Neural progenitor cell (in vitro differentiated cells): Measurements from ENCODE around the gene EXOC6B. TPM values are rescaled to one million over a fixed set of nuclear protein-coding genes. Genes with fewer than 3 reads are reported as not detected.
"Not testable (repeated sequence)": the region's sequence is repeated elsewhere in the genome, so short reads cannot be mapped to it uniquely, and the experiment has no call there.

Experiments used
- DNase-seq: peaks from one replicate; pipeline ENCODE4 v3.0.0-alpha.2; 2016; ENCODE audit warnings: low spot score
- H2AFZ ChIP-seq: fragments of 200-600 bp; sonication (generic); replicated peaks from 2 replicates; pipeline ENCODE4 v1.6.1; 2016; ENCODE audit warnings: antibody characterized with exemption
- H3F3A ChIP-seq: fragments of 200-600 bp; sonication (generic); 2 replicates; pipeline ENCODE4 v1.6.1; 2016; ENCODE audit warnings: antibody characterized with exemption, low read depth
- H3K27ac ChIP-seq: fragments of 200-600 bp; sonication (generic); 2 replicates; pipeline ENCODE4 v1.5.1; 2016; ENCODE audit warnings: mild to moderate bottlenecking
- H3K27me3 ChIP-seq: fragments of 200-600 bp; sonication (generic); 2 replicates; pipeline ENCODE4 v1.6.1; 2016; ENCODE audit warnings: mild to moderate bottlenecking, moderate library complexity
- H3K36me3 ChIP-seq: fragments of 200-600 bp; sonication (generic); 2 replicates; pipeline ENCODE4 v1.5.1; 2016
- H3K4me1 ChIP-seq: fragments of 200-600 bp; sonication (generic); 2 replicates; pipeline ENCODE4 v1.6.1; 2016; ENCODE audit warnings: mixed run types
- H3K4me2 ChIP-seq: fragments of 200-600 bp; sonication (generic); 2 replicates; pipeline ENCODE4 v1.6.1; 2016
- H3K4me3 ChIP-seq: fragments of 200-600 bp; sonication (generic); 2 replicates; pipeline ENCODE4 v1.5.1; 2016
- H3K79me2 ChIP-seq: fragments of 200-600 bp; sonication (generic); 2 replicates; pipeline ENCODE4 v1.6.1; 2016; ENCODE audit warnings: low read depth
- H3K9ac ChIP-seq: fragments of 200-600 bp; sonication (generic); 2 replicates; pipeline ENCODE4 v1.6.1; 2016
- H3K9me3 ChIP-seq: fragments of 200-600 bp; sonication (generic); 2 replicates; pipeline ENCODE4 v1.5.1; 2016; ENCODE audit warnings: low read depth
- H4K20me1 ChIP-seq: fragments of 200-600 bp; sonication (generic); 2 replicates; pipeline ENCODE4 v1.6.1; 2016; ENCODE audit warnings: low read depth
- H3K27ac Mint-ChIP-seq: 3 replicates; pipeline ENCODE4 v1.8.0; 2021; ENCODE audit warnings: mixed read lengths
- H3K27me3 Mint-ChIP-seq: 2 replicates; pipeline ENCODE4 v1.8.0; 2022; ENCODE audit warnings: low read depth, mild to moderate bottlenecking, inconsistent platforms, moderate library complexity, mixed read lengths; ENCODE audit not compliant: insufficient read depth
- H3K36me3 Mint-ChIP-seq: 3 replicates; pipeline ENCODE4 v1.8.0; 2021; ENCODE audit warnings: mixed read lengths
- H3K4me1 Mint-ChIP-seq: 3 replicates; pipeline ENCODE4 v1.8.0; 2021; ENCODE audit warnings: mixed read lengths
- H3K4me3 Mint-ChIP-seq: 3 replicates; pipeline ENCODE4 v1.8.0; 2021; ENCODE audit warnings: mild to moderate bottlenecking, moderate library complexity, mixed read lengths
- H3K9me3 Mint-ChIP-seq: 3 replicates; pipeline ENCODE4 v1.8.0; 2020; ENCODE audit warnings: mixed read lengths
- CTCF ChIP-seq: fragments of 200-600 bp; sonication (generic); IDR thresholded peaks from 2 replicates; pipeline ENCODE4 v1.5.1; 2017; ENCODE audit warnings: antibody characterized with exemption, mild to moderate bottlenecking
- EZH2 ChIP-seq: fragments of 200-600 bp; sonication (generic); IDR thresholded peaks from 2 replicates; pipeline ENCODE4 v1.6.1; 2017; ENCODE audit warnings: antibody characterized with exemption, mild to moderate bottlenecking, moderate library complexity
- EZH2phosphoT487 ChIP-seq: fragments of 200-600 bp; sonication (generic); IDR thresholded peaks from 2 replicates; pipeline ENCODE4 v1.6.1; 2017; ENCODE audit warnings: antibody characterized with exemption
- total RNA-seq: library from RNA; depleted of rRNA; stranded (reverse); fragments of >200 nt; gene quantifications from 2 replicates; pipeline ENCODE4 v1.2.3, GENCODE V29; 2015; ENCODE audit warnings: low replicate concordance

The EXOC6B gene
- total RNA-seq, 1 donor from 2014 or later = 41.2 TPM

- Mint-ChIP-seq H3K9me3 (peaks cover 24% of the 10 kb centered on the region), H3K27me3 (peaks cover 3% of the 10 kb centered on the region), H3K4me3 (no peak overlapping the region), H3K4me1 (no peaks in the 10 kb centered on the region), H3K36me3 (peaks cover 10% of the 10 kb centered on the region), H3K27ac (no peak overlapping the region)
- H3K4me2 ChIP-seq = no peak overlapping the region
- H3K4me1 ChIP-seq = no peaks in the 10 kb centered on the region
- H3K27ac ChIP-seq = no peak overlapping the region
- H3K9me3 ChIP-seq = no peaks in the 10 kb centered on the region
- H3K79me2 ChIP-seq = no peaks in the 10 kb centered on the region
- no peak overlapping the region for H3K9ac ChIP-seq
- H2AFZ ChIP-seq = no peak overlapping the region
- DNase-seq = no peak
- no peaks in the 10 kb centered on the region for H3K27me3 ChIP-seq
- TF ChIP-seq EZH2phosphoT487 (no peak), CTCF (no peak), EZH2 (no peak)
- no peaks in the 10 kb centered on the region for H4K20me1 ChIP-seq
- no peaks in the 10 kb centered on the region for H3K36me3 ChIP-seq
- no peaks in the 10 kb centered on the region for H3F3A ChIP-seq
- no peak overlapping the region for H3K4me3 ChIP-seq
Observed at GRCh38 chr2:72649810-72650209, 176.0 kb downstream of the EXOC6B start.

DNA sequence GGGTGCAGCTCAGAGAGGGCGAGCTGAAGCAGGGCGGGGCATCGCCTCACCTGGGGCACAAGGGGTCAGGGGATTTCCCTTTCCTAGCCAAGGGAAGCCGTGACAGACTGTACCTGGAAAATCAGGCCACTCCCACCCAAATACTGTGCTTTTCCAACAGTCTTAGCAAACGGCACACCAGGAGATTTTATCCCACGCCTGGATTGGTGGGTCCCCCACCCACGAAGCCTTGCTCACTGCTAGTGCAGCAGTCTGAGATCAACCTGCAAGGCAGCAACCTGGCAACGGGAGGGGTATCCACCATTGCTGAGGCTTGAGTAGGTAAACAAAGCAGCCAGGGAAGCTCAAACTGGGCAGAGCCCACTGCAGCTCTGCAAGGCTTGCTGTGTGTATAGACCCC is 184.6 kb downstream of the EXOC6B start:
- not testable (repeated sequence) for H3K9me3 ChIP-seq, H3F3A ChIP-seq, H3K36me3 Mint-ChIP-seq, H3K79me2 ChIP-seq, H3K27me3 Mint-ChIP-seq, H3K4me3 ChIP-seq, H3K4me3 Mint-ChIP-seq, H3K27me3 ChIP-seq, DNase-seq, H3K4me1 Mint-ChIP-seq, H3K27ac ChIP-seq, H4K20me1 ChIP-seq, H2AFZ ChIP-seq, H3K4me2 ChIP-seq, H3K9ac ChIP-seq, H3K36me3 ChIP-seq, H3K27ac Mint-ChIP-seq
- peaks cover 13% of the 10 kb centered on the region for H3K4me1 ChIP-seq
- peaks cover 27% of the 10 kb centered on the region for H3K9me3 Mint-ChIP-seq

DNA sequence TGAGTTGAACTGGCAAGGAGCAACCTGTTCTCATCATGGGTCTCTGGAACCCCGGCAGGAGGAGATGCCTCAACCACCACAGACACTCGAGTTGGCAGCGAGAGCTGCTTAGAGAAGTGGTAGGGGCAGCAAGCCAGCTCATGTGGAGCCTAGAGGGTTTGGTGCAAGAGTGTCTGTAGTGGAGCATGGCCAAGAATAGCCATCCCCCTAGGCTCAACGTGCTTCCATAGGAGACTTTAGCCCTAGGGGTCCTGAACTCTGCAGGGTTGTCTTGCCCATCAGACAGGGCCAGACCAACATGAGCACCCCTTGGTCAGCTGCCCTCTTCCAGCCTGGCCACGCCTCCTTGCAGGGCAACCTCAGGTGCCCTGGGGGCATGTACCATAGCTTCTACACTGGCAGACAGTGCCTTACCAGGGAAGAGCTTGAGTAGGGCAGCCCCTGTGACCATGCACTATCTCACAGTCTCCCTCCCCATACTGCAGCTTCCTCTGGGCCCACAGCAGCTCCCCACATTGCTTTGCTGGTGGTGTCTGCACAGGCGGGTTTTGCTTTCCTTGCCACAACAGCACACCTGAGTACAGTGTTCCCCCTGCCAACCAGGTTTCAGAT is 187.1 kb downstream of the EXOC6B start:
- H3K27me3 Mint-ChIP-seq = peaks cover 2% of the 10 kb centered on the region
- peaks cover 7% of the 10 kb centered on the region for H3F3A ChIP-seq
- peaks cover 2% of the 10 kb centered on the region for H3K36me3 Mint-ChIP-seq

More for the DNA sequence above, 187.1 kb downstream of the EXOC6B start:
- Histone ChIP-seq H3K36me3 (no peaks in the 10 kb centered on the region), H3K4me3 (no peak overlapping the region), H2AFZ (no peak overlapping the region), H3K27ac (no peak overlapping the region), H4K20me1 (no peaks in the 10 kb centered on the region), H3K9me3 (no peaks in the 10 kb centered on the region), H3K27me3 (no peaks in the 10 kb centered on the region), H3K4me2 (no peak overlapping the region), H3K9ac (no peak overlapping the region), H3K79me2 (peaks cover 5% of the 10 kb centered on the region), H3K4me1 (peaks cover 13% of the 10 kb centered on the region)
- no peak overlapping the region for H3K4me3 Mint-ChIP-seq
- no peak for DNase-seq
- no peak overlapping the region for H3K27ac Mint-ChIP-seq
- no peaks in the 10 kb centered on the region for H3K4me1 Mint-ChIP-seq
- peaks cover 7% of the 10 kb centered on the region for H3K9me3 Mint-ChIP-seq
- TF ChIP-seq EZH2phosphoT487 (no peak), EZH2 (no peak), CTCF (no peak)
